Activated gamma-delta T cell (primary cell): ENCODE results near the gene PCDHB7.
"Not testable (repeated sequence)": the region's sequence is repeated elsewhere in the genome, so short reads cannot be mapped to it uniquely, and the experiment has no call there.

Experiments used
- DNase-seq: peaks from one replicate; lab custom pipeline; 2025; lab: John Stamatoyannopoulos, UW
- total RNA-seq, 2 donors: gene quantifications; one replicate each; lab custom pipeline; 2026; lab: John Stamatoyannopoulos, UW

Gene PCDHB7
- 0 reads per million in 2 donors for total RNA-seq

GRCh38 chr5:141172381-141173204, at the start of gene PCDHB7:
Gene PCDHB7, plus strand, starts transcription at chr5:141172644. Its CDS starts 192 bp downstream, at chr5:141172836.
- no peak for DNase-seq

DNA sequence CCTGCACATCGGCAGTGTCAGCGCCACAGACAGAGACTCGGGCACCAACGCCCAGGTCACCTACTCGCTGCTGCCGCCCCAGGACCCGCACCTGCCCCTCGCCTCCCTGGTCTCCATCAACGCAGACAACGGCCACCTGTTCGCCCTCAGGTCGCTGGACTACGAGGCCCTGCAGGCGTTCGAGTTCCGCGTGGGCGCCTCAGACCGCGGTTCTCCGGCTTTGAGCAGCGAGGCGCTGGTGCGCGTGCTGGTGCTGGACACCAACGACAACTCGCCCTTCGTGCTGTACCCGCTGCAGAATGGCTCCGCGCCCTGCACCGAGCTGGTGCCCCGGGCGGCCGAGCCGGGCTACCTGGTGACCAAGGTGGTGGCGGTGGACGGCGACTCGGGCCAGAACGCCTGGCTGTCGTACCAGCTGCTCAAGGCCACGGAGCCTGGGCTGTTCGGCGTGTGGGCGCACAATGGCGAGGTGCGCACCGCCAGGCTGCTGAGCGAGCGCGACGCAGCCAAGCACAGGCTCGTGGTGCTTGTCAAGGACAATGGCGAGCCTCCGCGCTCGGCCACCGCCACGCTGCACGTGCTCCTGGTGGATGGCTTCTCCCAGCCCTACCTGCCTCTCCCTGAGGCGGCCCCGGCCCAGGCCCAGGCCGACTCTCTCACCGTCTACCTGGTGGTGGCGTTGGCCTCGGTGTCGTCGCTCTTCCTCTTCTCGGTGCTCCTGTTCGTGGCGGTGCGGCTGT, 48.9 kb upstream of the PCDHB7 start:
- DNase-seq = not testable (repeated sequence)

GRCh38 chr5:141127305-141127704, 45.1 kb upstream of the PCDHB7 start:
- no peak for DNase-seq

DNA sequence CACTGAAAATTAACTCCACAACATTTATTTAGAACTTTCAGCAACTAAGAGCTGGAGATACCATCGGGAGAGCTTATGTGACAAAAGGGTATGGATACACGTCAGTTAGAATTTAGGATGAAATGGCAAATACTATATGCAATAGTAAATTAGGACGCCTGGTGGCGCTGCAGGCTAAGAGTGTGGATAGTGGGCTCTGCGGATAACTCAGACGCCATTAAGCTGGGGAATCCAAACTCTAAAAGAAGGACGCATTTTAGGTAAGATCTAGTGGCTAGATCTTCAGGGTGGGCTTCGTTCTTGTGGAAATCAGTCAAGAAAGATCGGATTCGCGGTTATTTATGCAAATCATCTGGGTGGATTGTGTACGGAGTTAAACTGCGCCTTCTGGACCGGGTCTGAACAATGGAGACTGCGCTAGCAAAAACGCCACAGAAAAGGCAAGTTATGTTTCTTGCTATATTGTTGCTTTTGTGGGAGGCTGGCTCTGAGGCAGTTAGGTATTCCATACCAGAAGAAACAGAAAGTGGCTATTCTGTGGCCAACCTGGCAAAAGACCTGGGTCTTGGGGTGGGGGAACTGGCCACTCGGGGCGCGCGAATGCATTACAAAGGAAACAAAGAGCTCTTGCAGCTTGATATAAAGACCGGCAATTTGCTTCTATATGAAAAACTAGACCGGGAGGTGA, 37.3 kb upstream of the PCDHB7 start, which contains the start of gene PCDHB5:
Gene PCDHB5 (plus strand): TSS at position 177 of the 688 bp plus-strand sequence. CDS start 229 bp downstream, at position 406.
- DNase-seq = no peak

- DNase-seq = no peak
Measured at GRCh38 chr5:141135718-141136266, 36.7 kb upstream of the PCDHB7 start.

- DNase-seq = not testable (repeated sequence)
Measured at GRCh38 chr5:141137346-141137745, 35.1 kb upstream of the PCDHB7 start.

DNA sequence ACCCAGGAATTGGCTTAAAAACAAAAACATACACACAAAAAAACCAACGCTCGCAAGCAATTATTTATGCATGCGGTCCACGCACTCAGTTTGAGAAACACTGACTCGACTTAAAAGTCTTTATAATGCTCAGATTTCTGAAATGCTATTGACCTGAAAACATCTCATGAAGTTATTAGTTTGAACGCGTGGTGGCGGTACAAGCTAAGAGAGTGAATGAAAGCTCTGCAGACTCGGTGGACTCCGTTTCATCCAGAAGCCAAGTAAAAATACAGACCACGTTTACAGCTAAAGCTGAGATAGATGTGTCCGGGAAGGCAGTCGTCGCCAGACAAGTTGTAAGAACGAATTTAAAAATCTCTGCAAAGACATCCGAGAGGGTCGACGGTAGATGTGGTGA, 22.6 kb upstream of the PCDHB7 start, which contains the start of gene PCDHB6:
Gene PCDHB6 (plus strand): TSS at position 246 of the 400 bp plus-strand sequence. CDS start 201 bp downstream, outside the sequence.
- DNase-seq = no peak

DNA sequence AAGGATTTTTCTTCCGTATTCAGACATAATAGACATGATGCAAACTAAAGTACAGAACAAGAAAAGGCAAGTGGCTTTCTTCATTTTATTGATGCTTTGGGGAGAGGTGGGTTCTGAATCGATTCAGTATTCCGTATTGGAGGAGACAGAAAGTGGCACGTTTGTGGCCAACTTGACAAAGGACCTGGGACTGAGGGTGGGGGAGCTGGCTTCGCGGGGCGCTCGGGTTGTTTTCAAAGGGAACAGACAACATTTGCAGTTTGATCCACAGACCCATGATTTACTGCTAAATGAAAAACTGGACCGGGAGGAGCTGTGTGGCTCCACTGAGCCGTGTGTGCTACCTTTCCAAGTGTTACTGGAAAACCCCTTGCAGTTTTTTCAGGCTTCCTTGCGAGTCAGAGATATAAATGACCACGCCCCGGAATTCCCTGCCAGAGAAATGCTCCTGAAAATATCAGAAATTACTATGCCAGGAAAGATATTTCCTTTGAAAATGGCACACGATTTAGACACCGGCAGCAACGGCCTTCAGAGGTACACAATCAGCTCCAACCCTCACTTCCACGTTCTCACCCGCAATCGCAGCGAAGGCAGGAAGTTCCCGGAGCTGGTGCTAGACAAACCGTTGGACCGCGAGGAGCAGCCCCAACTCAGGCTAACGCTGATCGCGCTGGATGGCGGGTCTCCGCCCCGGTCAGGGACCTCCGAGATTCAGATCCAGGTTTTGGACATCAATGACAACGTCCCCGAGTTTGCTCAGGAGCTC, 22.0 kb upstream of the PCDHB7 start:
- no peak for DNase-seq

GRCh38 chr5:141150993-141151325, 21.5 kb upstream of the PCDHB7 start:
- DNase-seq = no peak

DNA sequence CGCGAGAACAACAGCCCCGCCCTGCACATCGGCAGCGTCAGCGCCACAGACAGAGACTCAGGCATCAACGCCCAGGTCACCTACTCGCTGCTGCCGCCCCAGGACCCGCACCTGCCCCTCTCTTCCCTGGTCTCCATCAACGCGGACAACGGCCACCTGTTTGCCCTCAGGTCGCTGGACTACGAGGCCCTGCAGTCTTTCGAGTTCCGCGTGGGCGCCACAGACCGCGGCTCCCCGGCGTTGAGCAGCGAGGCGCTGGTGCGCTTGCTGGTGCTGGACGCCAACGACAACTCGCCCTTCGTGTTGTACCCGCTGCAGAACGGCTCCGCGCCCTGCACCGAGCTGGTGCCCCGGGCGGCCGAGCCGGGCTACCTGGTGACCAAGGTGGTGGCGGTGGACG, 20.8 kb upstream of the PCDHB7 start:
- DNase-seq = not testable (repeated sequence)

DNA sequence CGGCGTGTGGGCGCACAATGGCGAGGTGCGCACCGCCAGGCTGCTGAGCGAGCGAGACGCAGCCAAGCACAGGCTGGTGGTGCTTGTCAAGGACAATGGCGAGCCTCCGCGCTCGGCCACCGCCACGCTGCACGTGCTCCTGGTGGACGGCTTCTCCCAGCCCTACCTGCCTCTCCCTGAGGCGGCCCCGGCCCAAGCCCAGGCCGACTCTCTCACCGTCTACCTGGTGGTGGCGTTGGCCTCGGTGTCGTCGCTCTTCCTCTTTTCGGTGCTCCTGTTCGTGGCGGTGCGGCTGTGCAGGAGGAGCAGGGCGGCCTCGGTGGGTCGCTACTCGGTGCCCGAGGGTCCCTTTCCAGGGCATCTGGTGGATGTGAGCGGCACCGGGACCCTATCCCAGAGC, 20.3 kb upstream of the PCDHB7 start:
- DNase-seq = not testable (repeated sequence)

- no peak for DNase-seq
Measured at GRCh38 chr5:141155540-141156374, 16.7 kb upstream of the PCDHB7 start.

- not testable (repeated sequence) for DNase-seq
Measured at GRCh38 chr5:141157356-141157755, 15.1 kb upstream of the PCDHB7 start.

- DNase-seq = not testable (repeated sequence)
Measured at GRCh38 chr5:141157901-141158300, 14.5 kb upstream of the PCDHB7 start.

GRCh38 chr5:141174291-141175104, 2.1 kb downstream of the PCDHB7 start:
- not testable (repeated sequence) for DNase-seq

DNA sequence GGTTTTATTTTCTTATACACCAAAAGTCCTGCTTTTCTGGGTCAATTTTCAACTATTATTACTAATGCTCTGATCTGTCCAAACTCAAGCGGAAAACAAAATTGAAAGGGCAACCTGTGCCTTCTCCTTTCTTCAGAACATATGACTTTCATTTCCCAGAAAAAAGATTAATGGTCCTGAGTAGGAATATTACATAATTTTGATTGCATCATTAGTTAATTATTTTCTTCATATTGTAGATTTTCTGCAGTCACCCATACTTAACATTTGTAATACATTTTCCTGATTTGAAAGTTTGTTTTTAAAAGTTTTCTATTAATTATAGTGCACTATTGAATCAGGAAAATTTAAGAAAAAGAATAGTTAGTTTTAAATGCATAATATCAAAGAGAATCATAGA, 3.5 kb downstream of the PCDHB7 start:
- no peak for DNase-seq

GRCh38 chr5:141177577-141178191, 5.2 kb downstream of the PCDHB7 start, which contains the start of gene PCDHB8:
Gene PCDHB8, plus strand, starts transcription at chr5:141177790. Its CDS starts 245 bp downstream, at chr5:141178035.
- DNase-seq = not testable (repeated sequence)

- not testable (repeated sequence) for DNase-seq
Measured at GRCh38 chr5:141179371-141179770, 6.9 kb downstream of the PCDHB7 start.

GRCh38 chr5:141179876-141180275, 7.4 kb downstream of the PCDHB7 start:
- DNase-seq = not testable (repeated sequence)
